ENCODE data around the gene CSNK2B. TPM values are rescaled to one million over a fixed set of nuclear protein-coding genes. Genes with fewer than 3 reads are reported as not detected.
A peak's percentile ranks its signal among the peaks of the same experiment; 100 is the strongest.

Gene CSNK2B
- total and polyA plus RNA-seq, 9 of the 15 experiments (the other 6 are each of a cell fraction or from before 2014, with no cell fraction given): 120 to 1,126 (median 529) TPM

- TF ChIP-seq, protein P1, sequence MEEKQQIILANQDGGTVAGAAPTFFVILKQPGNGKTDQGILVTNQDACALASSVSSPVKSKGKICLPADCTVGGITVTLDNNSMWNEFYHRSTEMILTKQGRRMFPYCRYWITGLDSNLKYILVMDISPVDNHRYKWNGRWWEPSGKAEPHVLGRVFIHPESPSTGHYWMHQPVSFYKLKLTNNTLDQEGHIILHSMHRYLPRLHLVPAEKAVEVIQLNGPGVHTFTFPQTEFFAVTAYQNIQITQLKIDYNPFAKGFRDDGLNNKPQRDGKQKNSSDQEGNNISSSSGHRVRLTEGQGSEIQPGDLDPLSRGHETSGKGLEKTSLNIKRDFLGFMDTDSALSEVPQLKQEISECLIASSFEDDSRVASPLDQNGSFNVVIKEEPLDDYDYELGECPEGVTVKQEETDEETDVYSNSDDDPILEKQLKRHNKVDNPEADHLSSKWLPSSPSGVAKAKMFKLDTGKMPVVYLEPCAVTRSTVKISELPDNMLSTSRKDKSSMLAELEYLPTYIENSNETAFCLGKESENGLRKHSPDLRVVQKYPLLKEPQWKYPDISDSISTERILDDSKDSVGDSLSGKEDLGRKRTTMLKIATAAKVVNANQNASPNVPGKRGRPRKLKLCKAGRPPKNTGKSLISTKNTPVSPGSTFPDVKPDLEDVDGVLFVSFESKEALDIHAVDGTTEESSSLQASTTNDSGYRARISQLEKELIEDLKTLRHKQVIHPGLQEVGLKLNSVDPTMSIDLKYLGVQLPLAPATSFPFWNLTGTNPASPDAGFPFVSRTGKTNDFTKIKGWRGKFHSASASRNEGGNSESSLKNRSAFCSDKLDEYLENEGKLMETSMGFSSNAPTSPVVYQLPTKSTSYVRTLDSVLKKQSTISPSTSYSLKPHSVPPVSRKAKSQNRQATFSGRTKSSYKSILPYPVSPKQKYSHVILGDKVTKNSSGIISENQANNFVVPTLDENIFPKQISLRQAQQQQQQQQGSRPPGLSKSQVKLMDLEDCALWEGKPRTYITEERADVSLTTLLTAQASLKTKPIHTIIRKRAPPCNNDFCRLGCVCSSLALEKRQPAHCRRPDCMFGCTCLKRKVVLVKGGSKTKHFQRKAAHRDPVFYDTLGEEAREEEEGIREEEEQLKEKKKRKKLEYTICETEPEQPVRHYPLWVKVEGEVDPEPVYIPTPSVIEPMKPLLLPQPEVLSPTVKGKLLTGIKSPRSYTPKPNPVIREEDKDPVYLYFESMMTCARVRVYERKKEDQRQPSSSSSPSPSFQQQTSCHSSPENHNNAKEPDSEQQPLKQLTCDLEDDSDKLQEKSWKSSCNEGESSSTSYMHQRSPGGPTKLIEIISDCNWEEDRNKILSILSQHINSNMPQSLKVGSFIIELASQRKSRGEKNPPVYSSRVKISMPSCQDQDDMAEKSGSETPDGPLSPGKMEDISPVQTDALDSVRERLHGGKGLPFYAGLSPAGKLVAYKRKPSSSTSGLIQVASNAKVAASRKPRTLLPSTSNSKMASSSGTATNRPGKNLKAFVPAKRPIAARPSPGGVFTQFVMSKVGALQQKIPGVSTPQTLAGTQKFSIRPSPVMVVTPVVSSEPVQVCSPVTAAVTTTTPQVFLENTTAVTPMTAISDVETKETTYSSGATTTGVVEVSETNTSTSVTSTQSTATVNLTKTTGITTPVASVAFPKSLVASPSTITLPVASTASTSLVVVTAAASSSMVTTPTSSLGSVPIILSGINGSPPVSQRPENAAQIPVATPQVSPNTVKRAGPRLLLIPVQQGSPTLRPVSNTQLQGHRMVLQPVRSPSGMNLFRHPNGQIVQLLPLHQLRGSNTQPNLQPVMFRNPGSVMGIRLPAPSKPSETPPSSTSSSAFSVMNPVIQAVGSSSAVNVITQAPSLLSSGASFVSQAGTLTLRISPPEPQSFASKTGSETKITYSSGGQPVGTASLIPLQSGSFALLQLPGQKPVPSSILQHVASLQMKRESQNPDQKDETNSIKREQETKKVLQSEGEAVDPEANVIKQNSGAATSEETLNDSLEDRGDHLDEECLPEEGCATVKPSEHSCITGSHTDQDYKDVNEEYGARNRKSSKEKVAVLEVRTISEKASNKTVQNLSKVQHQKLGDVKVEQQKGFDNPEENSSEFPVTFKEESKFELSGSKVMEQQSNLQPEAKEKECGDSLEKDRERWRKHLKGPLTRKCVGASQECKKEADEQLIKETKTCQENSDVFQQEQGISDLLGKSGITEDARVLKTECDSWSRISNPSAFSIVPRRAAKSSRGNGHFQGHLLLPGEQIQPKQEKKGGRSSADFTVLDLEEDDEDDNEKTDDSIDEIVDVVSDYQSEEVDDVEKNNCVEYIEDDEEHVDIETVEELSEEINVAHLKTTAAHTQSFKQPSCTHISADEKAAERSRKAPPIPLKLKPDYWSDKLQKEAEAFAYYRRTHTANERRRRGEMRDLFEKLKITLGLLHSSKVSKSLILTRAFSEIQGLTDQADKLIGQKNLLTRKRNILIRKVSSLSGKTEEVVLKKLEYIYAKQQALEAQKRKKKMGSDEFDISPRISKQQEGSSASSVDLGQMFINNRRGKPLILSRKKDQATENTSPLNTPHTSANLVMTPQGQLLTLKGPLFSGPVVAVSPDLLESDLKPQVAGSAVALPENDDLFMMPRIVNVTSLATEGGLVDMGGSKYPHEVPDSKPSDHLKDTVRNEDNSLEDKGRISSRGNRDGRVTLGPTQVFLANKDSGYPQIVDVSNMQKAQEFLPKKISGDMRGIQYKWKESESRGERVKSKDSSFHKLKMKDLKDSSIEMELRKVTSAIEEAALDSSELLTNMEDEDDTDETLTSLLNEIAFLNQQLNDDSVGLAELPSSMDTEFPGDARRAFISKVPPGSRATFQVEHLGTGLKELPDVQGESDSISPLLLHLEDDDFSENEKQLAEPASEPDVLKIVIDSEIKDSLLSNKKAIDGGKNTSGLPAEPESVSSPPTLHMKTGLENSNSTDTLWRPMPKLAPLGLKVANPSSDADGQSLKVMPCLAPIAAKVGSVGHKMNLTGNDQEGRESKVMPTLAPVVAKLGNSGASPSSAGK (IDR thresholded peaks at IDR 0.05): no peak; the same call in 1 of the 2 replicates
- TF ChIP-seq PCBP2 (IDR thresholded peaks at IDR 0.05; ENCODE audit: low read depth, low read length, poor library complexity, severe bottlenecking) (no peak), NFXL1 (CRISPR knock-in tag; IDR thresholded peaks at IDR 0.05) (no peak), ATF6 (CRISPR knock-in tag; IDR thresholded peaks at IDR 0.05) (peak; percentile 85), ZFP36 (IDR thresholded peaks at IDR 0.05; ENCODE audit: low read depth, low read length, partially characterized antibody) (no peak), MCM7 (IDR thresholded peaks at IDR 0.05) (peak in 1 of 2 experiments; percentile 6; a peak in 1 of 4 replicates), ZNF77 (CRISPR knock-in tag; IDR thresholded peaks at IDR 0.05) (no peak), ARID3A (IDR thresholded peaks at IDR 0.05; ENCODE audit: borderline replicate concordance, low read depth, low read length) (no peak), SLC30A9 (CRISPR knock-in tag; IDR thresholded peaks at IDR 0.05) (no peak), ILF3 (IDR thresholded peaks at IDR 0.05; ENCODE audit: borderline replicate concordance) (no peak; the same call in 1 of the 2 replicates)
Measured at GRCh38 chr6:31702819-31703716, 37.2 kb downstream of the CSNK2B start, which contains the start of gene ABHD16A (continued).
